Right lobe of liver (tissue), 4 donors: ENCODE data around the gene NCKAP5L.

Source experiments
- CTCF ChIP-seq, 4 donors: fragments of 200-600 bp in 3 of 4; fragments of 450-650 bp in 1 of 4; IDR thresholded peaks; one replicate each; pipeline versions ENCODE4 v1.5.1 to v1.8.0; 2016 to 2022; ENCODE audit warnings: antibody characterized with exemption in 4 of 4, mild to moderate bottlenecking in 2 of 4
- POLR2A ChIP-seq: fragments of 450-650 bp; IDR thresholded peaks from one replicate; pipeline ENCODE4 v1.6.1; 2017; ENCODE audit warnings: antibody characterized with exemption, mild to moderate bottlenecking
- donor health status: DM: no; HTN: no; CAD: no.
- donor health status: DM: no; HTN: no; CAD: no.
- donor health status: DM: no; HTN: yes; CAD: no.

- TF ChIP-seq CTCF (IDR thresholded peaks at IDR 0.05) (no peak), POLR2A (no peak)
Measured at GRCh38 chr12:49821373-49822287, 6.6 kb downstream of the NCKAP5L start.
